HS-27A (cell line): ENCODE data around the gene CALM1.
"Not testable (repeated sequence)": the region's sequence is repeated elsewhere in the genome, so short reads cannot be mapped to it uniquely, and the experiment has no call there.

Experiments used
- DNase-seq: peaks from one replicate; pipeline ENCODE4 v3.0.0-alpha.2; 2012; ENCODE audit warnings: low read depth, missing footprints

CALM1 gene

GRCh38 chr14:90383731-90384542 lies 12.9 kb upstream of the CALM1 start:
- DNase-seq: no peak

GRCh38 chr14:90384543-90384911 lies 12.3 kb upstream of the CALM1 start:
- DNase-seq: no peak

GRCh38 chr14:90386321-90386720 lies 10.5 kb upstream of the CALM1 start:
- DNase-seq: no peak

GRCh38 chr14:90387206-90387760 lies 9.5 kb upstream of the CALM1 start:
- no peak for DNase-seq

GRCh38 chr14:90388437-90388836 lies 8.4 kb upstream of the CALM1 start:
- DNase-seq: no peak

- DNase-seq: no peak
Observed at GRCh38 chr14:90388982-90389381, 7.8 kb upstream of the CALM1 start.

GRCh38 chr14:90393966-90394365 lies 2.9 kb upstream of the CALM1 start:
- no peak for DNase-seq

- DNase-seq: not testable (repeated sequence)
Observed at GRCh38 chr14:90394782-90395181, 2.0 kb upstream of the CALM1 start.

- no peak for DNase-seq
Observed at GRCh38 chr14:90397425-90398314, 841 bp downstream of the CALM1 start.

GRCh38 chr14:90398315-90398839 lies 1.5 kb downstream of the CALM1 start:
- no peak for DNase-seq

- no peak for DNase-seq
Observed at GRCh38 chr14:90398841-90399540, 2.2 kb downstream of the CALM1 start.

GRCh38 chr14:90399541-90400444 lies 3.0 kb downstream of the CALM1 start:
- no peak for DNase-seq

GRCh38 chr14:90400904-90401561 lies 4.2 kb downstream of the CALM1 start:
- DNase-seq: no peak

- DNase-seq: no peak
Observed at GRCh38 chr14:90402016-90402415, 5.2 kb downstream of the CALM1 start.

GRCh38 chr14:90403065-90403464 lies 6.2 kb downstream of the CALM1 start:
- DNase-seq: no peak

GRCh38 chr14:90405101-90405500 lies 8.3 kb downstream of the CALM1 start:
- DNase-seq: no peak

GRCh38 chr14:90405755-90406154 lies 8.9 kb downstream of the CALM1 start:
- no peak for DNase-seq

- no peak for DNase-seq
Observed at GRCh38 chr14:90406384-90406798, 9.6 kb downstream of the CALM1 start.

GRCh38 chr14:90407230-90407629 lies 10.4 kb downstream of the CALM1 start:
- no peak for DNase-seq

- DNase-seq: no peak
Observed at GRCh38 chr14:90408713-90409112, 11.9 kb downstream of the CALM1 start.
